ENCODE measurements around the gene G6PD. TPM values are rescaled to one million over a fixed set of nuclear protein-coding genes. Genes with fewer than 3 reads are reported as not detected.
"Not testable (repeated sequence)": the region's sequence is repeated elsewhere in the genome, so short reads cannot be mapped to it uniquely, and the experiment has no call there.

Gene G6PD
- total RNA-seq, 1 donor from 2014 or later, result 47.7 TPM

DNA sequence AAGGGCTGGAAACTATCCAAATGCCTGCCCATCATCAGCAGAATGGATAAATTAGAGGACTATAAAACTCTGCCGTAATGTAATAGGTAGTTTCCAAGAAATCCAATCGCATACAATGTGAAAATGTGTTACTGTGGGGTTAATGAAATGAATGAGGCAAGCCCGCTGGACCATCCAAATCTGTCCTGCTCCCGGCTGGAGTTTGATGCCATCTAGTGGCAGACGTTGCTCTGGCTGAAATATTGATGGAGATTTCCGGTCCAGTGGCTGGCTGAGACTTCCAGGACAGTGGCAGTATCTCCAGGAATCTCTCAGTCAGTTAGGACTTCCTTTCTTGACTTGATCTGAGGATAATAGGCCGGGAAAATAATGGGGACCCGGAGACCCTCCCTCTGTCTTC, 36.3 kb upstream of the G6PD start:
- not testable (repeated sequence) for H3K9me3 Mint-ChIP-seq (ENCODE audit: low read depth); H3K36me3 Mint-ChIP-seq (ENCODE audit: insufficient read depth); DNase-seq (ENCODE audit: low spot score, unreplicated experiment); H3K27me3 Mint-ChIP-seq; H3K4me3 Mint-ChIP-seq (ENCODE audit: low read depth); H3K27ac Mint-ChIP-seq; H3K4me1 Mint-ChIP-seq (ENCODE audit: low read depth)

DNA sequence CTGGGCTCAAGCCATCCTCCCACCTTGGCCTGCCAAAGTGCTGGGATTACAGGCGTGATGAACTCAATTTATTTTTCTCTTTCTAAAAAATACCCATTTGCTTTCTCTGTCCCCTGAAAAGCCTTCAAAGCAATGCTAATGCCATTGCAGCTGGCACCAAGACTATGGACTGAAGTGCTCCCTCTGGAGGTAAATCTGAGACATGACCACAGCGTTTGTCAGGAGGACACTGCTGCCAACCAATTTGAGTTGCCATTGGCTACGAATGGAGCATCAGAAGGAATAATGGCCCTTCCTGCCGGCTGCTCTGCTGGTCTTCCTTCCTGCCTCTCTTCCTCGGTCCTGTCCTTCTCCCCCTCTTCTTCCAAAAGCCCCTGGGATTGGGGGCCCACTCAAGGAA, 28.4 kb upstream of the G6PD start:
- DNase-seq (ENCODE audit: low spot score, unreplicated experiment); H3K4me3 Mint-ChIP-seq (ENCODE audit: low read depth): not testable (repeated sequence)

DNA sequence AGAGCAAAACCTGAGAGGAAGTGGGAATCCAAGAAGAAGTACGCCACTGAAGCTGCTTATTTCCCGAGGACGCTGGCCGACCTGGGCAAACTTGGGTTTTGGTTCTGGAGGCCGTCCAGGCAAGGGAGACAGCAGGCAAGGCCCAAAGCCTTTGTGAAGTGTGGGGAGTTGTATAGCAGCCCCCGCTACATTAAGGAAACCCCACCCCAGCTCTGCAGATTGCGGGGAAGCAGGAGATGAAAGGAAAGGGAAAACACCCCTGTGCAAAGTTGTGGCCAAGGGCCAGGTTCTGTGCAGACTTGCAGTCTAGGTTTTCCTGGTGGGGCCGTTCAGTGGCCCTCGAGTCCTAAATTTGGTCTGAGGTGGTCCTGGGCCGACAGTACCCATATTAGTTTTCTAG, 26.4 kb upstream of the G6PD start:
- H3K4me3 Mint-ChIP-seq (ENCODE audit: low read depth); H3K36me3 Mint-ChIP-seq (ENCODE audit: insufficient read depth); H3K27ac Mint-ChIP-seq; DNase-seq (ENCODE audit: low spot score, unreplicated experiment); H3K27me3 Mint-ChIP-seq; H3K9me3 Mint-ChIP-seq (ENCODE audit: low read depth); H3K4me1 Mint-ChIP-seq (ENCODE audit: low read depth): not testable (repeated sequence)

More for the DNA sequence above, 28.4 kb upstream of the G6PD start:
- not testable (repeated sequence) for H3K9me3 Mint-ChIP-seq (ENCODE audit: low read depth); H3K27ac Mint-ChIP-seq; H3K36me3 Mint-ChIP-seq (ENCODE audit: insufficient read depth); H3K4me1 Mint-ChIP-seq (ENCODE audit: low read depth); H3K27me3 Mint-ChIP-seq

DNA sequence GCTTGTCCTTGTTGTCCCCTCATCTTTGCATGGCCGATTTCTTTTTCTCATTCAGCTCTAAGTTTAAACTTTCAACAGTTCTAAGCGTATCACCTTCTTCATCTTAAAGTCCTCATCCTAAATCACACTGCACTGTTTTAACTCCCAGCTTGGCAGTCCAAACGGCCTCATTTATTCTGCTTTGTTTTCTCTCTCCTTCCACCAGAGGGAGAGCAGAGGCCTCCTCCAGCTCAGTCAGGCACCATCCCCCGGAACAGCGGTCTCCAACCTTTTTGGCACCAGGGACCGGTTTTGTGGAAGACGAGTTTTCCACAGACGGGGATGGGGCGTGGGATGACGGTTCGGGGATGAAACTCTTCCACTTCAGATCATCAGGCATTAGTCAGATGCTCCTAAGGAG, 23.7 kb upstream of the G6PD start:
- H3K9me3 Mint-ChIP-seq (ENCODE audit: low read depth); H3K27ac Mint-ChIP-seq; DNase-seq (ENCODE audit: low spot score, unreplicated experiment); H3K27me3 Mint-ChIP-seq; H3K4me1 Mint-ChIP-seq (ENCODE audit: low read depth); H3K4me3 Mint-ChIP-seq (ENCODE audit: low read depth); H3K36me3 Mint-ChIP-seq (ENCODE audit: insufficient read depth): not testable (repeated sequence)

DNA sequence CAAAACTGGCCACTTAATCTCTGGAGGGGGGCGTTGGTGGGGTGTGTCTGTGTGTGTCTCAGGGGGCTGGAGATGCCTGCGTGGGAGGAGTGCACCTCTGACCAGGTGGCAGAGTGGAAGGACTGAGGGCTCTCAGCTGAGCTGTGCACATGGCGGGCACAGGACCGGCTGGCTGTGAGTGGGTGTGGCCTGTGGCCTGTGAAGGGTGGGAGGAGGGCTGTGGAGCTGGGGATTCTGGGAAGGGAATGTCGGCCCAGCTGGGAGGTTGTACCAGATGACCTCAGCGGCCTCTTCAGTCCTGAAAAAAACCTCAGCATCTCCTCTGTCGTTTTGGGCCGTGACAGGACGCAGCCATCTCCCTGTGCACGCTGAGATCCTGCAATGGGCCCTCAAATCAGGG, 15.6 kb upstream of the G6PD start:
- not testable (repeated sequence) for DNase-seq (ENCODE audit: low spot score, unreplicated experiment); H3K27me3 Mint-ChIP-seq; H3K4me3 Mint-ChIP-seq (ENCODE audit: low read depth); H3K4me1 Mint-ChIP-seq (ENCODE audit: low read depth); H3K27ac Mint-ChIP-seq; H3K9me3 Mint-ChIP-seq (ENCODE audit: low read depth); H3K36me3 Mint-ChIP-seq (ENCODE audit: insufficient read depth)

DNA sequence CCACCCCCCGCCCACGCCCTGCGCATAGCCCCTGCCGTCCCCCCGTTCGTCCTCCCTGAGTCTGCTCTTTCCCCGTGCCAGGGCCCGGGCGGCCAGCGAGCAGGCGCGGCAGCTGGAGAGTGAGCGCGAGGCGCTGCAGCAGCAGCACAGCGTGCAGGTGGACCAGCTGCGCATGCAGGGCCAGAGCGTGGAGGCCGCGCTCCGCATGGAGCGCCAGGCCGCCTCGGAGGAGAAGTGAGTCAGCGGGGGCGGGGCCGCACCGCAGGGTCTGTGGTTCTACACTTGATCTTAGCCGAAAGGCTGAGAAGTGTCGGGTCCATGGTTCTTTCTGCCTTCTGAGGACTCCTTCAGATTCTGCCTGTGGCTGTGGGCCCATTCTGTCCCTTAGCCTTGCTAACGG, 13.7 kb upstream of the G6PD start:
- H3K36me3 Mint-ChIP-seq (ENCODE audit: insufficient read depth); H3K4me1 Mint-ChIP-seq (ENCODE audit: low read depth); H3K27ac Mint-ChIP-seq; H3K9me3 Mint-ChIP-seq (ENCODE audit: low read depth); DNase-seq (ENCODE audit: low spot score, unreplicated experiment); H3K4me3 Mint-ChIP-seq (ENCODE audit: low read depth); H3K27me3 Mint-ChIP-seq: not testable (repeated sequence)

DNA sequence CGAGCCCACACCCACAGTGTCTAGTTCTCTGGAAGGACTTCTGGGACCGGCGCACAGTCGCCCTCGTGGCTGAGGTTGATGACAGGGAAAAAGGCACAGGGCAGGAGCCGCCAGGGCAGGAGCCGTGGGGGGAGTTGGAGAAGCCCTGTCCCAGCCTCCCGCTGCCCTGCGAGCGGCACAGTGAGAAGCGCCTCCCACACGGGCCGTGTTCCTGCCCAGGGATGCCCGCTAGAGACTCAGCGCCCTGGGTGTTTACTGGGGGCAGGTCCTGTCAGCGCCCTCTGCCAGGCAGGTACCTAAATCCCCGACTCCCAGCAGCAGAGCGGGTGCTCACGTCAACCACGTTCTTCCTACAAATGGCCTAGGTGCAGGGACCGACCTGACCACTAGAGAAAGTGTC, 12.2 kb upstream of the G6PD start:
- H3K27me3 Mint-ChIP-seq; H3K4me3 Mint-ChIP-seq (ENCODE audit: low read depth); H3K36me3 Mint-ChIP-seq (ENCODE audit: insufficient read depth); H3K27ac Mint-ChIP-seq; DNase-seq (ENCODE audit: low spot score, unreplicated experiment); H3K4me1 Mint-ChIP-seq (ENCODE audit: low read depth); H3K9me3 Mint-ChIP-seq (ENCODE audit: low read depth): not testable (repeated sequence)

DNA sequence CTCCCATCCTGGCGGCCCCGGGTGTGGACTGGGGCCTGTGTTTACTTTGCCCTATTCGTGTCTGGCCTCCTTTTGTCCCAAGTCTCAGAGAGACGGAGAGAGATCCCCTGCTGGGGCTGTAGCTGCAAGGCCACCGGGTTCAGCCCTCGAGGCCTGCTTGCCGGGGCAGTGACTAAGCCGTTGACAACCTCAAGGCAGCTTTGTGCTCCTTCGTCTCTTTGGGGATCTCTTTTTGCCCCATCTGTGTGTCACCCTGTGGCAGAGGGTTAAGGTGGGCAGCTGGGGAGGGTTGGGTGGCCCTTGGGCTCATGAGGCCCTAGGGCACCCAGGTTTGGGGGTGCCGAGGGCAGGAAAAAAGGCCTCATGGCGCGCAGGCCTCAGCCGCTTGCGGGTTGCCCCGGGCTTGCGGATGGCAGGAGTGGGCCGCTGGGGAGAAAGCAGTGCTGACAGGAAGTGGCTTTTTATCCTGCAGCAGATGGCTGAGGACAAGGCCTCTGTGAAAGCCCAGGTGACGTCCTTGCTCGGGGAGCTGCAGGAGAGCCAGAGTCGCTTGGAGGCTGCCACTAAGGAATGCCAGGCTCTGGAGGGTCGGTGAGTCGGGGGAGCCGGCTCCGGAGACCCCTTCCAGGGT, 11.5 kb upstream of the G6PD start:
- H3K4me1 Mint-ChIP-seq (ENCODE audit: low read depth); DNase-seq (ENCODE audit: low spot score, unreplicated experiment); H3K9me3 Mint-ChIP-seq (ENCODE audit: low read depth); H3K27me3 Mint-ChIP-seq; H3K4me3 Mint-ChIP-seq (ENCODE audit: low read depth); H3K36me3 Mint-ChIP-seq (ENCODE audit: insufficient read depth); H3K27ac Mint-ChIP-seq: not testable (repeated sequence)

DNA sequence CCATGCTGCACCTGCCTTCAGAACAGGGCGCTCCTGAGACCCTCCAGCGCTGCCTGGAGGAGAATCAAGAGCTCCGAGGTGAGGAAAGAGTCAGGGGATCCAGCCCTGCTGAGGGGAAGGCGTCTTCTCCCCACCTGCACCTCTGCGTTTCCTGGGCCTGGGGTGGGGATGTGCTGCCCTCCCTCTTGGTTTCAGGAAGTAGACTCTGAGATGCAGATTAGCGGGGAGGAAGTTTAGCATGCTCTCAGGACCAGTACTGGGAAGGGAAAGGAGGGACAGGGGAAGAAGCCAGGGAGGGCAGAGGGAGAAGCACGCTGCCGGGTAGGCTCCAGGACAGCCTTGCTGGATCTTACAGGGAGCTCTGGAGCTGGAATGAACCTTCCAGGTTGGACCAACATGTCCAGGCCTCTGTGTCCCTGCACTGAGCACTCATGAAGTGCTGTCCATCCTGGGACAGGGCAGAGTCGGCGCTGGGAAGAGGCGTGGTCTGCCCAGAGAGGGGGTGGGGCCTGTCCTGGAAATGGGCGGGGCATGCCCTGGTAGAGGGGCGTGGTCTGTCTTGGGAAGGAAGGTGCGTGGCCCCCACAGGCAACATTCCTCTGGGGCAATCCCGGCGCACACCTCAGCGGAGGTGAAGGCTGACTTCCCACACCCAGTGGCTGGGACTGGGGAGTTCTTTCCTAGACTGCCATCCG, 5.6 kb upstream of the G6PD start:
- not testable (repeated sequence) for H3K4me3 Mint-ChIP-seq (ENCODE audit: low read depth); H3K4me1 Mint-ChIP-seq (ENCODE audit: low read depth); H3K36me3 Mint-ChIP-seq (ENCODE audit: insufficient read depth); H3K9me3 Mint-ChIP-seq (ENCODE audit: low read depth); DNase-seq (ENCODE audit: low spot score, unreplicated experiment); H3K27me3 Mint-ChIP-seq; H3K27ac Mint-ChIP-seq

DNA sequence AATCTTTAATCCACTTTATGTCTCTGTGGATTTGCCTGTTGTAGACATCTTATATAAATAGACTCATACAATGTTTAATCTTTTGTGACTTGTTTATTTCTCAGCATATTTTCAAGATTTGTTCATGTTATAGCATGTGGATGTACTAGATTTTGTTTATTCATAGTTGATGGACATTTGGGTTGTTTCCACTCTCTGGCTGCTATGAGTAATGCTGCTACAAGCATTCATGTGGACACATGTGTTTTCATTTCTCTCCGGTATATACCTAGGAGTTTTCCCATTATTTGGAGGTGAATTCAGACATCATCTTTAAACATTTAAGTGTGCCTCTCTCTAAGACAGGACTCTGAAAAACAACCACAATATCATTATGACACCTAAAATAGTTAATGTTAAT, 3.1 kb upstream of the G6PD start:
- Mint-ChIP-seq H3K4me3 (ENCODE audit: low read depth) (no peak overlapping the region), H3K9me3 (ENCODE audit: low read depth) (peaks cover 7% of the 10 kb centered on the region), H3K27ac (no peak overlapping the region), H3K27me3 (no peaks in the 10 kb centered on the region), H3K36me3 (ENCODE audit: insufficient read depth) (peaks cover 8% of the 10 kb centered on the region), H3K4me1 (ENCODE audit: low read depth) (peaks cover 7% of the 10 kb centered on the region)
- TF ChIP-seq, protein P1, sequence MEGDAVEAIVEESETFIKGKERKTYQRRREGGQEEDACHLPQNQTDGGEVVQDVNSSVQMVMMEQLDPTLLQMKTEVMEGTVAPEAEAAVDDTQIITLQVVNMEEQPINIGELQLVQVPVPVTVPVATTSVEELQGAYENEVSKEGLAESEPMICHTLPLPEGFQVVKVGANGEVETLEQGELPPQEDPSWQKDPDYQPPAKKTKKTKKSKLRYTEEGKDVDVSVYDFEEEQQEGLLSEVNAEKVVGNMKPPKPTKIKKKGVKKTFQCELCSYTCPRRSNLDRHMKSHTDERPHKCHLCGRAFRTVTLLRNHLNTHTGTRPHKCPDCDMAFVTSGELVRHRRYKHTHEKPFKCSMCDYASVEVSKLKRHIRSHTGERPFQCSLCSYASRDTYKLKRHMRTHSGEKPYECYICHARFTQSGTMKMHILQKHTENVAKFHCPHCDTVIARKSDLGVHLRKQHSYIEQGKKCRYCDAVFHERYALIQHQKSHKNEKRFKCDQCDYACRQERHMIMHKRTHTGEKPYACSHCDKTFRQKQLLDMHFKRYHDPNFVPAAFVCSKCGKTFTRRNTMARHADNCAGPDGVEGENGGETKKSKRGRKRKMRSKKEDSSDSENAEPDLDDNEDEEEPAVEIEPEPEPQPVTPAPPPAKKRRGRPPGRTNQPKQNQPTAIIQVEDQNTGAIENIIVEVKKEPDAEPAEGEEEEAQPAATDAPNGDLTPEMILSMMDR (IDR thresholded peaks at IDR 0.05; ENCODE audit: unreplicated experiment), result no peak
- DNase-seq (ENCODE audit: low spot score, unreplicated experiment), result no peak

Data from progenitor cell of endocrine pancreas (in vitro differentiated cells).